NCI-H146 treated with DMSO at 0.1 percent for 48 hours (cell line): ENCODE measurements around the gene ITSN2.
"Not testable (repeated sequence)": the region's sequence is repeated elsewhere in the genome, so short reads cannot be mapped to it uniquely, and the experiment has no call there.

Experiments used
- DNase-seq: peaks from one replicate; lab custom pipeline; 2025; ENCODE audit not compliant: unreplicated experiment; lab: John Stamatoyannopoulos, UW

Gene ITSN2

DNA sequence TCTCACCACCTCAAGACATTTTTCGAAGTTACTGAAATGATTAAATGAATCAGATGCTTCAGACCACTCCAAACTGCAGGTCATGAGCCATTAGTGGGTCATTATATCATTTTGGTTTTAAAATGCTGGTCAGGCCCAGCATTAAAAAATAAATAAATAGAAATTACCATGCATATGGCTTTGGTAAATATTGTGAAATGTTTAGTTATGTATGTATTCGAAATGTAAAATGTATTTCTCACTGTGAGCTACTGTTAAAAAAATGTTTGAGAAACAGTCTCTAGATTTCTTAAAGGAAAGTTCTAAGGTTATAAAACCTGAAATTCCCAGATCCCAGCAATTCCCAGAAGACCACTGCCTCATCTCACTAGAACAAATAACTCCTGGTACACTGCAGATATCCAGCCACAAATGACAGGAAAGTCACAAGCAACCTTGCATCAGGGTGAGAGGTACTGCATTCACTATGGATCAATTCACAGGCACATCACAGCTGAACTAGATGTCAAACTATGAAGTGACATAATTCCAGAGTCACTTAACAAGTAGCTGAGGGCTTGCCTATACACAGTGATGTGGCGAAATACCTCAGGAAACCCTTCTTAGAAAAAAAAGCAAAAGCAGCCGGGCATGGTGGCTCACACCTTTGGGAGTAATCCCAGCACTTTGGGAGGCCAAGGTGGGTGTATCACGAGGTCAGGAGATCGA is 138.8 kb downstream of the ITSN2 start:
- DNase-seq = no peak

DNA sequence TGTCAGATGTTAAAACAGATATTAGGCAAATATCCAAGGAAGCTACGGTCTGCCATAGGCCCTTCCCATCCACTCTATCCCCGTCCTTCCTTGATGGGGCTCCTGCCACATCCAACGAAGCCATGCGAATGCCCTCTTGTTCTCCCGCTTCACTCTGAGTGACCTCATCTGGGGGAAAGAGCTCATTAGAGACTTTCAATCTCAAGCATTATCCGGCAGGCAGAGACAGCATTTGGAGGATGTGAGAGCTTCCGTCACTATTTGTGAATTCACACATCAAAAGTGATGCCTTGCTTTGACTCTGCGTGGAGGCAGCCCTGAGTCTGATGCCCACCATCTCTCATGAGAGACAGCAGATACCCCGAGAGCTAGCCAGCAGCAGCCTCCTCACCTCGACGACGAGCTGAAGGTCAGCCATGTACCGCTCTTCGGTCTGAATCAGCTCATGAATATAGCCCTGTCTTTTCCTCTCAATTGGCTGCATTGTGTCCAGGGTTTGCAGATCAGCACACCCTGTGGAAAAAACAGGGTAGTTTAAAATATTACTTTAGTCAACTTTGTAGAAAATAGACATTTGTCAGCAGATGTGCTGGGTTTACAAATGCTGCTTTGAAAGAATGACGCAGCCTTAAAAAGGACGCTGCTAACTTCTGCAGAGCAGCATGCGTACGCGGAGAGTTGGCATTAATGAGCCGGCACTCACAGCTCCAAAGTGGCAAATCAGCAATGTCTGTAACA is 139.6 kb downstream of the ITSN2 start:
- no peak for DNase-seq

- DNase-seq = no peak
Measured at GRCh38 chr2:24214880-24215279, 145.5 kb downstream of the ITSN2 start.

DNA sequence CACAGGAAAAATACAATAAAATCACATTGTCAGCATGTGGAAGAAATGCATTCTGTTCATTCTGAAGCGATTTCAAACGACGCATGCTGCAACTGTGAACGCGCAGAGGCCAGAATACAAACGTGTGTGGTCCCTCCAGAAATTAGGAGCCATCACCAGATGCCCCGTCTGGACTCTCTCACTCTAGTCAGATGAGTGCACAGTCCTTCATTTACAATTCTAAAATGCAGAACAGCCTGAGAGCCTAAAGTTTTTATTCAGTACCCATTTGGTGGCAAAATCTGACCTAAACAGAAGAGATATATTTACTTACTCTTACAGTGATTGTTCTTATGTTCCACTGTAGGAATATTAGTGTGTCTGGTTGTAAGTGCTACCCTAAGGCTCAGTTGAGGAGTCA is 148.9 kb downstream of the ITSN2 start:
- DNase-seq = no peak

GRCh38 chr2:24210723-24211122 is 149.6 kb downstream of the ITSN2 start:
- no peak for DNase-seq

DNA sequence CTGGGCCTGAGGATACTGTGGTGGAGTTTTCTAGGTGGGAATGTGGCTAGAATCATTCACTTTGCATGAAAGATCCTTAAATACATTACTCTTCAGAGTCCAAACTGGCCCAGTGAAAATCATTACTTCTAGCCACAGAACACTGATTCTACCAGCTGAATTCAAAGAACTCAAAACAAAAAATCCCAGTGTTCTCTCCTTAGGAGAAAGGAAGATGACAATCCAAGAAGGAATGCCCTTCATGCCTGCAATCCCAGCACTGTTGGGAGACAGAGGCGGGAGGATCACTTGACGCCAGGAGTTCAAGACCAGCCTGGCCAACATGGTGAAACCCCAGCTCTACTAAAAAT is 150.3 kb downstream of the ITSN2 start:
- no peak for DNase-seq

DNA sequence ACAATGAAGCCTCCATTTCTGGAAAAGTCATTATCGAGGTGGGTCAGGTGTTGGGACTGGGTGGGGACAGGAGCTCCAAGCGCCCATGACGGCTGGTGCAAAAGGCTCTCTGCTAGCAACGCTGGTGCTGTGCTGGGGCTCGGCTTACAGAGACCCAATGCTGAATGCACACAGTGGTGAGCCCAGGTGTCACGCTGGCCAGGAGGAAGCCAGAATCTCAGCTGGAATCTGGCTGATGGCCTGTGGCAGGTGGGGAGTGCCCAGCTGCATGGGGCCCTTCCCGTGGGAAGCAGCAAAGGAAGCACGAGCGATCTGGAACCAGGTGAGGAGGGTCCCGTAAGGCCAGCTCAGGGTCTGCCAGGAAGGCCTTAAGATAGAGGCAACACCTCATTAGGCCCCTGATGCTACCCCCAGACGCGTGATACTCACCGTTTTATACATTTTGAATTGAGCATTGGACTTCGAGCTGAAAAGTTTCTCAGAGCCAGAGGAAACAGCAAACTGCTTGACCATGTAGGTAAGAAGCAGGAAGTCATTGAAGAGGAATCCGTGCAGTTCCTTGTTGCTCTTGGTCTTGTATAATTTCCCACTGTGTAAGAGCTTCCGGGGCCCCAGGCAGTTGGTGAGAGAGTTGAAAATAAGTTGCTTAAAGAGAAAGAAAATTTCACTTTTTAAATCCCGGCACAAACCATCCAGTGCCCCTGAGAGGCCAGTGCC is 150.8 kb downstream of the ITSN2 start:
- no peak for DNase-seq

- no peak for DNase-seq
Measured at GRCh38 chr2:24208490-24208889, 151.8 kb downstream of the ITSN2 start.

DNA sequence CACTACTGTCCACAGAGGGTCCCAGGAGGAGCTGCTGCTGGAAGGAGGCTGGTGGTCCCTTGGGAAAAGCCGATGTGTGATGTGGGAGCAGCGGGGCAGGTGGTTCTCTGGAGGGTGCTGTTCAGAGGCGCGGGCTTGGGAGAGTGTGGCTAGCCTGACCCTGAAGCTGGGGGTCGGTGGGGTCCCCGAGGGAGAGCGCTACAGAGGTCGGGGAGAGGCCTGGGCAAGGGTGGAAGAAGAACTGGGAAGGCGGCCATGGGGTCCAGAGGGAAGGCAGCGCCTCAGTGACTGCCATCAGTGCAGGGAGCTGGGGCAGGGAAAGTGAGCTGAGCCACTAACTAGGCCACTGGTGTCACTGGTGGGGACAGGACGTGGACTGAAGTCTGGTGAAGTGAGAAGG is 153.0 kb downstream of the ITSN2 start:
- DNase-seq = no peak

- DNase-seq = no peak
Measured at GRCh38 chr2:24206714-24207113, 153.6 kb downstream of the ITSN2 start.

- DNase-seq = peak; percentile 3
Measured at GRCh38 chr2:24206242-24206641, 154.1 kb downstream of the ITSN2 start.

DNA sequence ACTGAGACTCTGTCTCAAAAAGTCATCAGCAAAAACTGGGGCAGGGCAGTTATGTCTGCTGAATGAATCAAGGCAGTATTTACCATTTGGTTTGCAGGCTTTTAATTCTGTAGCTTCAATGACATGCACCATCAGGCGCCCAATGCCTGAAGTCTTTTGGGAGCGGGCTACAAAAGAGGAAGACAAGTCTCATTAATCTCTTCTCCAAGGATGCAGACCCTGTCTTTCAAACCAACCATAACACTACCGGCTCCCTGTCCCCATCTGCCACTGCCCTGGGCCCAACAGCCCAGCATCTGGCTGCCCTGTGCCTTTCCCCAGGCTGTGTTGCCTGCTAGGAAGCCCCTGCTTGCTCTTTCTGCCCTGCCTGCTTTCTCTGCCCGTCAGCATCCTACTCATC is 155.2 kb downstream of the ITSN2 start:
- no peak for DNase-seq

- no peak for DNase-seq
Measured at GRCh38 chr2:24204505-24204904, 155.8 kb downstream of the ITSN2 start.

- DNase-seq = no peak
Measured at GRCh38 chr2:24203787-24204150, 156.6 kb downstream of the ITSN2 start.

DNA sequence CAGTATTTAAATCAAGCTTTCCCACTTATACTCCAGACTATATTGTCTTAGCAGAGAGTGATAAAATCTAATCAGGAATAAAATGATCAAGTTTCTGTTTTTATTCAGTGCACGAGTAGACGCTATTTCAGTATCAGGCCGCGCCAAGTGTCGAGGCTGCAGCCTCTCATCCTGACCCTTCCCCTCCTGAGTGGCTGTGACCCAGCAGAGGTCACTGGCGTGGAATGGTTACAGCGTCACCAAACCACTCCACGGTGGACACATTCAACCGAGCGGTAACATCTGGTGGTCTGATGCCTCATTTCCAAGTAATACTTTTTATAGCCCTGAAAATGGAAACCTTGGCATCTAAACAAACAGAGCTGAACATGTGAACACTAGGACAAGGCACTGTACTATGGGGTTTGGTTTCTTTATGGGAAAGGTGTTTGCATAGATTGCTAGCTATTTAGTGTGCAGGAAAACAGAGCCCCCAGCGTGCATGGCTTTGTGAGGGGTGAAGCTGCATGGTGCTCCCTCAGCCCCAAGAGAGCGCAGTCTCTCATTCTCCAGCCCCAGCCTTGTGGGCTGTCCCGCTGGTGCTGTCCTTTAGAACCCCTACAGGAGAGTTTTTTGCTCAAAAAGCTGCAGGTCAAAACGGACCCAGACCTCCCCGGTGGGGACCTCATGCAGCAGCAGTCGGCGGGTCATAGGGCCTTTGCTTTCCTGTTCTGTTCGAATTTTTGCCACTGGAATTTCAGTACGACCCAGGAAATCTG is 157.1 kb downstream of the ITSN2 start:
- DNase-seq = no peak

- no peak for DNase-seq
Measured at GRCh38 chr2:24200799-24201198, 159.5 kb downstream of the ITSN2 start.

- no peak for DNase-seq
Measured at GRCh38 chr2:24199968-24200590, 160.3 kb downstream of the ITSN2 start.

GRCh38 chr2:24197213-24197612 is 163.1 kb downstream of the ITSN2 start:
- DNase-seq = not testable (repeated sequence)

GRCh38 chr2:24191848-24192247 is 168.5 kb downstream of the ITSN2 start:
- DNase-seq = no peak

DNA sequence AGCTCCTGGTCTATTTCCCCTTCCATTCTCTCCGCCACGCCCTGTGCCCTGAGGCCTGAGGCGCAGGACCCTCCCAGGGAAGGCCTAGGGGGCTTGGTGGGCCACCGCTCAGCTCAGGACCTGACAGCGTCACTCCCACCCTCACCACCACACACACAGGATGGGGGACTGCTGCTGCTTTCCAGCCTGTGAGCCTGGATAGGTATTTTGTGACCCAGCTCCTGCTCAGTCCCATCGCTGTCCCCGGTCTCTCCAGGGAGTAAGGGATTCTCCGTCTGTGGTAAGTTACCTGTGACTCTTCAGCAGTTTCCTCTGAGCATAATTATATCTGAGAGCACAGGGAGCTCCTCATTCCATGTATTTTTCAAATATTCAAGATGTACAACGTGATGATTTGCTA is 169.2 kb downstream of the ITSN2 start:
- no peak for DNase-seq

DNA sequence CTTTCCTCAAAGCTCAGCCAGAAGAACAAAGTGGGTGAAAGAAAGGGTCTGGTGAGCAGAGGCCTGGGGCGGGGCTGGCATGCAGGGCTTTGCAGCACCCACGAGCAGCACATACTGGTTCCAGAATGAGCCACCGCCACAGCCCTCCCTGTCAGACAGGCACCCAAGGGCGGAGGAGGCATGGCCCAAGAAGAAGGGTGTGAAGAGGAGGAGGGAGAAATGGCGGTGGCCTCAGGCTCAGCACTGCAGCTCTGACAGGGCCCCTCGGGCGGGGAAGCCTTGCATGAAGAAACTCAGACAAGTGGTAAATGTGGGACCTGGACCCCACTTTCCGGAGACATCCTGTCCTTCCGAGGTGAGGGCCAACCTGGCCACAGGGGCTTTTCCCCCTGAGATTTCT is 169.8 kb downstream of the ITSN2 start:
- DNase-seq = no peak
